ENCODE data around the gene IFNA17. TPM values are rescaled to one million over a fixed set of nuclear protein-coding genes. Genes with fewer than 3 reads are reported as not detected.

The IFNA17 gene
- not detected for total RNA-seq

GRCh38 chr9:21228122-21228521 lies at the start of gene IFNA17:
Gene IFNA17 (minus strand): TSS chr9:21228222. CDS start chr9:21228173, 49 bp downstream.

GRCh38 chr9:21239911-21240310 lies 11.9 kb upstream of the IFNA17 start, which contains the start of gene IFNA14:
Gene IFNA14 (minus strand): TSS chr9:21240005. CDS start chr9:21239935, 70 bp downstream.

GRCh38 chr9:21217211-21217610 lies 10.8 kb downstream of the IFNA17 start, which contains the start of gene IFNA16:
Gene IFNA16 (minus strand): TSS chr9:21217311. CDS start chr9:21217305, 6 bp downstream.

GRCh38 chr9:21207043-21207442 lies 21.0 kb downstream of the IFNA17 start, which contains the start of gene IFNA10:
Gene IFNA10 (minus strand): TSS chr9:21207143. CDS start chr9:21207097, 46 bp downstream.

GRCh38 chr9:21202105-21202504 lies 25.9 kb downstream of the IFNA17 start, which contains the start of gene IFNA7:
Gene IFNA7 (minus strand): TSS chr9:21202205. CDS start chr9:21202165, 40 bp downstream.

GRCh38 chr9:21187487-21187886 lies 40.5 kb downstream of the IFNA17 start, which contains the start of gene IFNA4:
Gene IFNA4 (minus strand): TSS chr9:21187587. CDS start chr9:21187531, 56 bp downstream.

Other genes with a start within 250 kb of the IFNA17 start
- gene HACD4, start 196.6 kb downstream of the IFNA17 start, total RNA-seq, result 1 to 10 TPM; 3.4 to 4.7 TPM
- 1 to 10 TPM in 1 of 2 donors, under 1 TPM in 1; 0.69 to 2.0 TPM for gene IFNB1, start 150.3 kb downstream of the IFNA17 start, total RNA-seq
- not detected for gene IFNW1, start 86.4 kb downstream of the IFNA17 start, total RNA-seq
- gene IFNA21, start 61.6 kb downstream of the IFNA17 start, total RNA-seq, result not detected
- gene IFNA4, start 40.6 kb downstream of the IFNA17 start, total RNA-seq, result not detected
- gene IFNA7, start 26.0 kb downstream of the IFNA17 start, total RNA-seq, result not detected
- gene IFNA10, start 21.1 kb downstream of the IFNA17 start, total RNA-seq, result not detected
- gene IFNA16, start 10.9 kb downstream of the IFNA17 start, total RNA-seq, result not detected
- gene IFNA14, start 11.8 kb upstream of the IFNA17 start, total RNA-seq, result not detected
- not detected for gene IFNA5, start 77.1 kb upstream of the IFNA17 start, total RNA-seq
- 10 to 100 TPM; 29.9 to 34.6 TPM for gene KLHL9, start 107.2 kb upstream of the IFNA17 start, total RNA-seq
- not detected for gene IFNA6, start 122.7 kb upstream of the IFNA17 start, total RNA-seq
- not detected for gene IFNA13, start 139.8 kb upstream of the IFNA17 start, total RNA-seq
- gene IFNA2, start 157.2 kb upstream of the IFNA17 start, total RNA-seq, result not detected
- not detected for gene IFNA8, start 180.9 kb upstream of the IFNA17 start, total RNA-seq
- not detected for gene IFNA1, start 212.2 kb upstream of the IFNA17 start, total RNA-seq